GM19099 (cell line): ENCODE data around the gene ZNF275.

ENCODE experiments used
- POLR2A ChIP-seq: IDR thresholded peaks from 3 replicates; pipeline ENCODE4 v1.6.1; 2011; ENCODE audit warnings: low read depth; ENCODE audit not compliant: insufficient read length; ENCODE audit errors: extremely low read depth

ZNF275 gene

DNA sequence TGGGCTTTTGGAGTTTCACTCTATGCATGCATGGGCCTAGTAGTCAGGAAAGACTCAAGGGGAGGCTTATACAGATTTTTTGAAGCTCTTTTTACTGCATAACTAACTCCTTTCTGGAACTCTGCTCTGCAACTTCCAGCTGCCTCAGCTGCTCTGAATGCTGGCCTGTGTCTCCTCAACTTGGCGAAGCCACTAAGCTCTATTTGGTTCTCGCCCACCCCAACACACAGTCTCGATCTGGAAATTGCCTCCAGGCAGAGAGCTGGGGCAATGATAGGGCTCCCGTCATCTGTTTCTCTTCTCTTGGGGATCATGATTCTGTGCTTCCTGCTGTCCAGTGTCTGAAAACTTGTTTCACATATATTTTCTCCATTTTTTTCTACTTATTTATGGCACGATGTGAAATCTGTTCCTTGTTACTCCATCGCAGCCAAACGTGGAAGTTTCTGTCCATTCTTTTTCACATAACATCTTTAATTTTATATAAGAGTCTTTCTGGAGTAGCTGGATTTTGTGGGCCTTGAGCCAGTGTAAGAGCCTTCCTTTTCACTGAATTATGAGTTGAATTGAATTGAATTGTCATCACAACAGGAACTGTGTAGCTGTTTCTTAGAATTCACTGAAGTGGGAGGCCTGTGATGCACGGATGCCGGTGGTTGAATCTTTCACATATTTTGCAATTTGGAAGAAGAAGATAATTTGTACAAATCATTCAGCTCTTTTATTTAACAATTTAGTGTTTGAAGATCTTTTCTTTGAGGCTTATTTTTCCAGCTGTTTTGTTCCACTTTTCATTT is 9.0 kb downstream of the ZNF275 start:
- no peak for TF ChIP-seq POLR2A

DNA sequence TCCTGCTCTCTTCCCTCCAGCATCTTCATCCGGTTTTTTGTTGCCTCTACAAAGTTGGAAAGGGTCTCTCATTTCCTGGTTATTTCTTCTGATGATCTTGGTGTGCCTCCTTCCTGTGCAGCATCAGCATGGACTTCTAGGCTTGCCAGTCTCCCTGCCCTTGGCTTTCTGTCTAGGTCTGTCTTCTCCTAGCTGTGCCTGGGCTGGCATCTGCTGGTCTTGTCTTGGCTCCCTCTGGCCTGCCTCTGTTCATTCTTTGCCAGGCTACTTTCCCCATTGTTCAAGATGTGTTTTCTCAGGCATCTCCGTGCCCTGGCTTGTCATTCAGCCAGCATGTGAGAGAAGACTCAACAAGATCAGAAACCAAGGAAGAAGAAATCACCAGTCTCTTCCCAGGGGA is 9.7 kb downstream of the ZNF275 start:
- TF ChIP-seq POLR2A, result no peak

DNA sequence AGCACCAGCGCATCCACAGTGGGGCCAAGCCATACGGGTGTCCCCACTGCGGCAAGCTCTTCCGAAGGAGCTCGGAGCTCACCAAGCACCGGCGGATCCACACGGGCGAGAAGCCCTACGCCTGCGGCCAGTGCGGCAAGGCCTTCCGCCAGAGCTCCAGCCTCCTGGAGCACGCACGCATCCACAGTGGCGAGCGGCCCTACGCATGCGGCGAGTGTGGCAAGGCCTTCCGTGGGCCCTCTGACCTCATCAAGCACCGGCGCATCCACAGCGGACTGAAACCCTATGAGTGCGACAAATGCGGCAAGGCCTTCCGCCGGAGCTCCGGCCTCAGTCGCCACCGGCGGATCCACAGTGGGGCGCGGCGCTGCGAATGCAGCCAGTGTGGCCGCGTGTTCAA is 13.6 kb downstream of the ZNF275 start:
- TF ChIP-seq POLR2A, result no peak

DNA sequence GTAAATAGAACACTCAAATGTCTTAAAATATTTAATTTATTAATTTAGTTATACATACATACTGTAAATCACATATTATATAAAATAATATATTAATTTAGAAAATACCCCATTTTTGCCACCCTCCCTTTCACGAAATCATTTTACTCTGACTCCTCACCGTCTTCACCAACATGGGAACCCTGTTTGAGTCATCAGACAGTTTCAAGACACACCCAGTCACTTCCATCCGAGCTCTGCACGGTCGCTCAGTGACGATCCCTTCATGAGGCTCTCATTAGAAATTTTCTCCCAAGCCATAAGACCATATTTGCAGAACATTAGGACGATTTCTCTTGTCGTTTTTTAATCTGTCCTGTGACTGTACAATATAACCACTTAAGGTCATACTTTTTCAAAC is 14.5 kb downstream of the ZNF275 start:
- no peak for TF ChIP-seq POLR2A

DNA sequence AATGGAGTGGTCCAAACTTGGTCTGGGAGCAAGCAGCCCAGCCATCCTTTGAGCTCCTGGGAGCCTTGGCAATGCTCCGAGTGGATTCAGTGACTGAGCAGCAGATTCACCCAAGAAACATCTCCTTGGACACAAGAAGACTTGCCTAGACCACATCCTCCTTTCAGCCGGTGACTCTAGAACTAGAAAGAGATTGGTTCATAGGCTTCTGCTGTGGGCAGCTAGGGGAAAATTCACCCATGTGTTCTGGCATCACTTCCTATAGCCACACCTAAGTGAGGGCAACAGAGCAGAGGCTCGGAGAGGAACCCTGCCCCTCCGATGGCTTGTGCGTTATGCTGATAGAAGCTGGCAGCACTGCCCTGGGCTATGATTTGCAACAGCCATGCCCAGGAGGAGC is 16.0 kb downstream of the ZNF275 start:
- TF ChIP-seq POLR2A, result no peak

DNA sequence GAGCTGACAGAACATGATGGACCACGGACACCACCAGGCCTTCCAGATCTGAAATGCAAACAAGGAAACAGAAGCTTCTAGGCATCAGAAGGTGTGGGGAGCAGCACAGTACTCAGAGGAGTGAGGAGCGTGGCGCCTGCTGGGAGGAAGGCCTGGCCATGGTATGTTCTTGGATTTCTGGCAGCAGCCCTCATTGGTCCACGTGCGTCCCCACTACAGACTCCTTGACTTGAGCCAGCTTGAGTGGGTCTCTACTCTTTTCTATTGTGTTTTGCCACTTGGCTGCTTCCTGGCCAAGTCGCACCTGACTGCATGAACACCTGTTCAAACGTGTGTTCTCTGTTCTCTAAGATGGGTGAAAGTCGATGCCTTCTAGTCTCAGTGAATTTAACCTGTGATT is 18.0 kb downstream of the ZNF275 start:
- TF ChIP-seq POLR2A, result no peak

DNA sequence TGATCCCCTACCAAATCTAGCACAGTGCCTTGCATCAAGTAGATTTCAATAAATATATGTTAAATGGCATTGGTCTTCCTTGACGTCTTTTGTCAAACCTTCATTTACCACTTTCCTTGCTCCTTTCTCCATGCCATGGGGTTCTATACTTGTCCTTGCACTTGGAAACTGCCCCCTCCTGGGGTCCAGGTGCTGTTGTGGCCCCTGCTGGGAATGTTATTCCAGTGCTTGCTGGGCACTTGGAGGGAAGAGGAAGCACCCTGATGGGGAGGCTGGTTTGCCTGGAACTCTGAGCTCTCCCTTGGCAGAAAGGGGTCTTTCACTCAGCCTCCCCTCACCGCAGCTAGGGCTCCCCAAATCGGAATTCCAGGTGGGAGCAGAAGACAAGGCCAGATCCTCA is 18.9 kb downstream of the ZNF275 start:
- TF ChIP-seq POLR2A, result no peak

DNA sequence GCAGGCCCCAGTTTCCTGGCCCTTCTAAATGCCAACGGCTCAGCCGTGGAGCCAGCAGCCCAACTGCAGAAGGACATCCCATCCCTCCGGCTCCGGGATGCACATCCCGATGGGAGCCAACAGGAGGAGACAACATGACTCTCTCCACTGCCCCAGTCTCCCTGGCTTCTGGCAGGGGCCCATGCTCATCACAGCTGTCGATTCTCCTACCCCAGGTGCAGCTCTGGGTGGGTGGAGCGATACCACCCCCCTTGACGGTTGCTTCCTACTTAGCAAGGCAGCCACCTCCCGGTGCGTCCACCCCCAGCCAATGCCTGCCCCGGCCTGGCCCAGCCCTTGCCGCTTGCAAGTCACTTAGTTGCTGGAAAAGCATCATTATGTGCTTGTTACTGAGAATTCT is 19.5 kb downstream of the ZNF275 start:
- no peak for TF ChIP-seq POLR2A

DNA sequence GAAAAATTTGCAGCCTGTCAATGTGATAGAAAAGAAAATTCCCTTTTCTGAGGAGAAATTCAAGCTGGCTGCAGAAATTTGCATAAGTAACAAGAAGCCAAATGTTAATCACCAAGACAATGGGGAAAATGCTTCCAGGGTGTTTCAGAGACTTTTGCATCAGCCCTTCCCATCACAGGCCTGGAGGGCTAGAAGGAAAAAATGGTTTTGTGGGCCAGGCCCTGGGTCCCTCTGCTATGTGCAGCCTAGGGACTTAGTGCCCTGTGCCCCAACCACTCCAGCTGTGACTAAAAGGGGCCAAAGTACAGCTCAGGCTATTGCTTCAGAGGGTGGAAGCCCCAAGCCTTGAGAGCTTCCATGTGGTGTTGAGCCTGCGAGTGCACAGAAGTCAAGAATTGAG is 23.9 kb downstream of the ZNF275 start:
- TF ChIP-seq POLR2A, result no peak

DNA sequence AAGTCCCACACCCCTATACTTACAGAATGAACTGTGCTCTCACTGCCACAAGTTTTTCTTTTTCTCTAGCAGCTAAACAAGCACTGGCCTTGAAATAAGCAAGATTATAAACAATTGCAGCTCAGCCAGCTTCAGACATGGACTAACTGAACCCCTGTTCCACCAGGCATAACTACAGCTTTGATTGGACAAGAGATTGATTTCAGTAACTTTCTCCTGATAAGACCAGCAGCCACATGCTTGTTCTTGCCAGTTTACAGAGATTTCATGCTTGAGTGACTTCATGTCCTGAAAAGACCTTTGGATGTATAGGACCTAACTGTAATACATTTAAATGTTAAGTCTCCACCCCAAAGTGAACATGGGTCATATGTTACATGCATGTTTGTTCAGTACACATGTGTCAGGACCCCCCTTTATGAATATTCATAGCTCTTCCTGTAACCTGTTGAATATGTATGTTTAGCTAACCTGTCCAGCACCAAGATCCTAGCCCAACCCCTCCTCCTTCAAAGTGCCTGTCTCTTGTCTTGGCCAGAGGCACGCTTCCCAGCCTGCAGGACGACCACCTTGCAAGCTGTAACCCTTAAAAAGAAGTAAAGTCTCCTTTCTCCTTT is 27.9 kb downstream of the ZNF275 start:
- no peak for TF ChIP-seq POLR2A

DNA sequence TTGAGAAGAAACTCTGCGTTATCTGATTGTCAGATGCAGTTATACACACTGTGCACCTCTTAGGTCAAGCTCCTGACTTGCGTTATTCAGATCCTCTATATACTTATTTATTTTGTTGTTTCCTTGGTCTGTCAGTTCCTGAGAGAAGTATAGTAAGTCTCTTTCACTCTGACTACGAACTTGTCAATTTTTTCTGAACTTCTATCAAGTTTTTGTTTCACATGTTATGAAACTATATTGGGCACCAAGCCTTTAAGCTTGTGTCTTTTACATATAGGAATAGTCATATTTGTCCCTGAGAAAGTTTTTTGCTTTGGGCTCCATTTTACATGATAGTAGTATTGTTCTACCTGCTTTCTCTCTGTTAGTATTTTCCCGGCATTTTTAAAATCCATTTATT is 31.7 kb downstream of the ZNF275 start:
- no peak for TF ChIP-seq POLR2A

DNA sequence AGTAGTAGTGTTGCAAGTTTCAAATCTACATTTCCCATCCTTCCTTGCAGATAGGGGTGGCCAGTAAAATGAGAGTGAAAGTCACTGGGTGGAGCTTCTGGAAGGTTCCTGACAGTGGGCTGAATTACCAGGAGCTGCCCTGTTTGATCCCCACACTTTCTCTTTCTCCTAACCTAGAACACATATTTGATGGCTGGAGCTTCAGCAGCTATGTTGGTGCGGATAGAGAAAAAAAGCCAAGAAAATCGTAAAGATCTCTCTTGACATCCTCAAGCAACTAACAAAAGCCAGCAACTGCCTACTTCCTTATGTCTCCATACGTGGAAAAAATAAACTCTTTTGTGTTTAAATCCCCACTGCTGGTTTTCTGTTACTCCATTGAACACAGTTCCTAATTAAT is 32.2 kb downstream of the ZNF275 start:
- TF ChIP-seq POLR2A, result no peak

DNA sequence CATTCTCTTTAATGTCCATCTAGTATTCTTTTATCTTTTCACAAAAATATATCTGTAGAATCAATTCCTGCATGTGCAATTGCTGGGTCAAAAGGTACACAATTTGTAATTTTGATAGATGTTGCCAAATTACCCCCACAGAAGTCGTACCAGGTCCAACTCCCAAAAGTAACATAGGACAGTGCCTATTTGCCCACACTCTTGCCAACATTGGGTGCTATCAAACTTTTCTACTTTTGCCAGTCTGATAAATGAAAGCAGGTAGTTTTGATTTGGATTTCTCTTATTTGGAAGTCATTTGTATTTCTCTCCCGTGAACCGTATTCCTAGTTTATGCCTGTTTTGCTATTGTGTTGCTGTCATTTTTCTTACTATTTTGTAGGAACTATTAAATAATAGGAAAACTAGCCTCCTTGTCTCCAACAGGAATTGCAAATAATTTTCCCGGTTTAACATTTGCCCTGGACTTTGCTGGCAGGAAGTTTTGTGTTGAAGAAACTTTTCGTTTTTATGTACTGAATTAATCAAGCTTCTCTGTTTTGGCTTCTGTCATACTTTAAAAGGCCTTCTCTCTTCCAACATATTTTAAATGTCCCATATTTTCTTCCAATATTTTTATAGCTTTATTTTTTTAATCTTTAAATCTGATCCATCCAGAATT is 33.1 kb downstream of the ZNF275 start:
- TF ChIP-seq POLR2A, result no peak

DNA sequence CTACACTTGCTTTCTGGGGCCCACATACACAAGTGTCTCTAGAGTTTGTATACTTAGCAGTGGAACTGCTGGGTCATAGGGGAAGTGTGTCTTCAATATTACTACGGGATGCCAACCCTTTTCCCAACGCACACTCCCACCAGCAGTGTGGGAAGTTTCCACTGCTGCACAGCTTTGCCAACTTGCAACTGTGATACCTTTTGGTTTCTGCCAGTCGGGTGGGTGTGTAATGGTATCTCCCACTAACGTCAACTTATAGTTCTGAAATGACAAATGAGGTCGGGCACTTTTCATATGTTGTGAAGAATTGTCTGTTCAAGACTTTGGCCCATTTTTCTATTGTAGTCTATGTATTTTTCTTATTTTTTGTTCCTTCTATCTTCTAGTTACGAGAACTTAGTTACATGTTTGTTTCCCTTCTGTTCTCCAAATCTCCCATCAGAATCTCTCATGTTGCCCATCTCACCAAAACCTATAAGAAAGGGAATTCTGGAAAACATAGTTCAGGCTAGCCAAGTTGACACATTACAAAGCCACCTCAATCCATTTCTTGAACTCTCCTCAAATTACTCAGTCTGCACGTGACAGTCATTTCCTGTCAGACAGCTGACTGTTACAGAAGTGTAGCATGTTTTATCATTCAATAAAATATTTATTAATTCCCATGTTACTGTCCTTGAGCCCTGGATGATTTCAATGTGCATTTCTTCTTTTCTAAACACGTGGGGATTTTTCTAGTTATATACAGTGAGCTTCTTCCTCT is 36.5 kb downstream of the ZNF275 start:
- no peak for TF ChIP-seq POLR2A

DNA sequence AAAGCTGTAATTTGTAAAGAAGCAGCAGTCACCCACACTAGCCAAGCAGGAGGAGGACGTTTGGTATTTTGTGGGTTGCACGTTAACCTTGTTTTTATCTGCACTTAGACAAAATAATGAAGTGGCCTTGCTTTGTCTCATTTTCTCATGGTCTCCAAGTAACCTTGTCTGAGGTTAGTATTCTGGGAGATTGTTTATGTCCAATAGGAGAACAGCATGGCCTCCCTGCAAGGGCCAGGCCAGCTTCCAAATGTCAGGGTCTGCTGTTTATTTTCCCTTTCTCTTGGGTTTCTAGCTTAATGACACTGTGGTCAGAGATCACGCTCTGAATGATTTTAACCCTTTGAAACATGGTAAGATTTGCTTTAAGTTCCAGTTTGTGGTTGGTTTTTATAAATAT is 37.3 kb downstream of the ZNF275 start:
- TF ChIP-seq POLR2A, result no peak

DNA sequence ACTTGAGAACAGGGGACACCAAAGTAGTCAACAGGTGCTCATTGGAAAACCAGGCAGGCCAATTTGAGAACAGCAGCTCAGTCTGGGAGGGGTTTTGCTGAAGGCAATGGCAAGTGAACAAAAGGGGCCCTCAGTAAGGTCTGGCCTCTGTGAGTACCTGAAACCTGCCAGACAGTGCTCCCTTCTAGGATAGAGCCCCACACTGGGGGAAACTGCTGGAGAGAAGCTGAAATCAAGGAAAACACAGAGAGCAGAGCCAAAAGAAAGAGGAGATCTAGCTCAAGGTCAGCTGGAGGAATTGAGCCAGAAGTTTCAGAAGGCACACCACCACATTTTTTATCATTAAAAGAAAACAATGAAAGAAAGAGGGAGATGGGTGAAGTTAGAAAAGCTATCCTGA is 39.0 kb downstream of the ZNF275 start:
- TF ChIP-seq POLR2A, result no peak

DNA sequence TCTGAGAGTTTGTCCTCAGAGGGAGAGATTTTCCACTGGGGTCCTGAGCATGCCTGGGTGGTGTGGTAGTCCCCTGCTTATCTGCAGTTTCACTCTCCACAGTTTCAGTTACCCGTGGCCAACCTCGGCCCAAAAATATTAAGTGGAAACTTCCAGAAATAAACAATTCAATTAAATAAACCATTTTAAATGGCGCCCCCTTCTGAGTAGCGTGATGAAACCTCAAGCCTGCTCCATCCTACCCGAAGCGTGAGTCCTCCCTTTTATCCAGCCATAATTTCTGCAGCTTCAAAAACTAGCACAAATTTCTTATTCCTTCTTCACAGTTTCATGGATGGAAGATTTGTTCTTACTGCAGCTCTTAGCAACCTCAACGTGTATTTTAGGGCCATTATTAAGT is 40.5 kb downstream of the ZNF275 start:
- TF ChIP-seq POLR2A, result no peak
